NCI-H2227 treated with DMSO at 0.1 percent for 48 hours (cell line): ENCODE measurements around the gene ZNF385B.
A peak's percentile ranks its signal among the peaks of the same experiment; 100 is the strongest.
"Not testable (repeated sequence)": the region's sequence is repeated elsewhere in the genome, so short reads cannot be mapped to it uniquely, and the experiment has no call there.

Source experiments
- DNase-seq: peaks from one replicate; lab custom pipeline; 2025; lab: John Stamatoyannopoulos, UW

The ZNF385B gene

GRCh38 chr2:179861416-179862067 is at the start of gene ZNF385B:
ZNF385B (minus strand) TSS chr2:179861612.
- peak; percentile 62 for DNase-seq

GRCh38 chr2:179910735-179911113 is 49.3 kb upstream of the ZNF385B start:
- no peak for DNase-seq

DNA sequence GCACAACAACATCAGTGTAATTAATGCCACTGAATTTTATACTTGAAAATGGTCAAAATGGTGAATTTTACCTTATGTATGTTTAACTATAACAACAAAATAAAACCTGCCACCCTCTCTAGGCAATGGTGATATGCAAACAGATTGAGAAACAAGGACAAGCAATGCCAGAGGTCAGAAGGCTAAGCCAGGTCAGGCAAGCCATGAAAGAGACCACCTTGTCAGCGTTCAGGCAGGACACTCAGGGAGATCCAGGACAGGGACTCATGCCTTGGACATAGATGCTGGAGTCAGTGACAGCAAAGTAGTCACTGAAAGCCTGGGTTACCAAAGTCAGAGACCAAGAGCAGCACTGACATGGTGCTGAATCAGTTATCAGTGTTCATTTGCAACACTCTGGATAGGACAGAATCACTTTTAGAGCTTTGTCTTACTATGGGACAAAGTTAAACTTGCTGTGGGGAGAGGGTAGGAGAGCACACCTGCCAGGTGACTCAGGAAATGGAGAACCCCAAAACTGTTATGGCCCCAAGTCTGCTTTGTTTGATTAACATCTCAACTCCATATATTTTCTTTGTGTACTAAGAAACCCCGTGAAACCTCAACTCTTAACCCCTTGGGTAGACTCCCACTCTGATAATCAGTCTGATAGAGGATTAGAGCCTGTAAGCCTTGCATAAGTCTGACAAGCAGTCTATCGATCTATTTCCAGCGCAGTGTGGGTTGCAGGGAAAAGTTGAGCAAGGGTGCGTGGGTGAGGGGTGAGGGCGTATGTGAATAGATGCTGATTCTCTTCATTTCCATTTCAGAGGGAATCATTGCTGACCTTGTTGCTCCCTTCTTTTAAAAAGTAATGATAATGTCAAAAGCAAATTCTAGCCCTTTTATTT is 48.7 kb upstream of the ZNF385B start:
- DNase-seq, result no peak

DNA sequence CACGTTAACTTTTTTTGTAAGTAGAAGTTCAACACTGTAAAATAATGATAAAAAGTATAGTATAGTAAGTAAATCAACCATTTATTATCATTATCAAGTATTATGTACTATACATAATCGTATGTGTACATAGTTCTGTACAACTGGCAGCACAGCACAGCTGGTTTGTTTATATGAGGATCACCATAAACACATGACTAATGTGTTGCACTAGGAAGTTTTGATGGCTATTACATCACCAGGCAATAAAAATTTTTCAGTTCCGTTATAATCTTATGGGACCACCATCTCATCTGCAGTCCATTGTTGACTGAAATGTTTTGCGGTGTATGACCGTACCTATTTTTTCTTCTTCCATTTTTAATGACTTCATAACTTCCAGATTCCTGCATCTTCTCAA is 39.2 kb upstream of the ZNF385B start:
- DNase-seq, result no peak

DNA sequence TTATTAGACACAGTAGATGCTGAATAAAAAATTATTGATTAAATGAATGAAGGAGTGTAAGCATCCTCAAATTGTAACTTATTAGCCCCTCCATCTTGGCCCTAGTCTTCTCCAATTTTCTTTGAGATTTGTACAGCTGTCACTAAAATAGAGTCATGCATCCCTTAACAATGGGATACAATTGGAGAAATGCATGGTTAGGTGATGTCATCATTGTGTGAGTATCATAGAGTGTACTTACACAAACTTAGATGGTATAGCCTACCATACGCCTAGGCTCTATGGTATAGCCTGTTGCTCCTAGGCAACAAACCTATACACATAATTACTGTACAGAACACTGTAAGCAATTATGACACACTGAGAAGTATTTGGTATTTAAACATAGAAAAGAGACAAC is 38.3 kb upstream of the ZNF385B start:
- DNase-seq, result no peak

- no peak for DNase-seq
Measured at GRCh38 chr2:179898873-179899272, 37.5 kb upstream of the ZNF385B start.

DNA sequence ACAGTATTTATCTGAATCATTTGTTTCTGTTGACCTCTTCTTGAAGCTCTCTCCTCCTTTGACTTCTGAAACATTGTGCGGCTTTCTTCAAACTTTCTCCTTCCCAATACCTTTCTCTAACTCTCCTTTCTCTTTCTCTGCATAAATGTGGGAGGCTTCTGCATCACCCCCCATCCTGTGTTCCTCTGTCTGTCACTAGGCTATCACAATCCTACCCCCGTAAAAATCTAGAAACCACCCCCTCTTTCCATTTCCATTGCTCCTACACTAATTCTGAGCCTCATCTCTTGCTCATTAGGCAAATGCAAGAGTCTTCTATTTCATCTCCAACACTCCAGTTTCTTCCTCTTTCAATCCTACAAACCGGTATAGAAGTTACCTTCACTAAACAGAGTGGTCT is 32.2 kb upstream of the ZNF385B start:
- no peak for DNase-seq

DNA sequence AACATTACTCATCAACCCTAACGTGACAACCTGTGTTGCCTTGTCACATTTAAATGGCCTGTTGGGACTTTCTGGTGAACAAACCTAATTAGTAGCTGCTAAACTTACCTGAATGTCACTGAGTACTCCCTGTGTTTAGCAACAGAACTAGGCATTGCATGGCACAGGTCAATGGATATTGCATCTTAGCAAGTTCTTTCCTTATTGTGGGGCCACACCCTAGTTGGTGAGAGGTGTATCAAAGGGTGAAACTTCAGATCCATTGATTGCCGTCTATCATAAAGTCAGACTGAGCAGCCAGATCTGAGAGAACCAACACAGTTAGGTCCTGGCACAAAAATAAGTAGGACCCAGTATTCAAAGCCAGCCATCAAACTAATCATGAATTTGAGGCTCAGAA is 29.8 kb upstream of the ZNF385B start:
- no peak for DNase-seq

DNA sequence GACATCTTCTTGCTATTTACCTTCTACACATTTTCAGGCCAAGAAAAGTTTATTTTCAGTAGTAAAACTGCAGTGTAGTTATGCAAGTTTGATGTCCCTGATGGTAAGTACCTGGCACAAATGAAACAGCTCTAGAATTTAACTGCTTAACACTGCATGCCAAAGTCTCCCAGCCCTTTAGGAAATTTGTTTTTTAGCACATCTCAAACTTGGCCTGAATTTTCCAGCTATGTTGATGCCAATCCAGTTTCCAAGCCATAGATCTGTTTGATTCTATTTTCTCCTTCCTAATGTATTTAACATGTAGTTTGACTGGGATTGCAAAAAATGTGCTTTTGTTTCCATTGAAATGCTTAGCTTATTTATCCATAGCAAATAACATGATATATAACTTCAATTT is 29.3 kb upstream of the ZNF385B start:
- no peak for DNase-seq

DNA sequence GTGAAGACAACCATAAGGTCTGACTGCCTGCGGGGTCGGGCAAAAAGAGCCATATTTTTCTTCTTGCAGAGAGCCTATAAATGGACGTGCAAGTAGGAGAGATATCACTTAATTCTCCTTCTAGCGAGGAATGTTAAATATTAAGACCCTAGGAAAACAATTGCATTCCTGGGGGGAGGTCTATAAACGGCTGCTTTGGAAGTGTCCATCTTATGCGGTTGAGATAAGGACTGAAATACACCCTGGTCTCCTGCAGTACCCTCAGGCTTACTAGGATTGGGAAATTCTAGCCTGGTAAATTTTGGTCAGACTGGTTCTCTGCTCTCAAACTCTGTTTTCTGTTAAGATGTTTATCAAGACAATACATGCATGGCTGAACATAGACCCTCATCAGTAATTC is 27.2 kb upstream of the ZNF385B start:
- DNase-seq, result not testable (repeated sequence)

DNA sequence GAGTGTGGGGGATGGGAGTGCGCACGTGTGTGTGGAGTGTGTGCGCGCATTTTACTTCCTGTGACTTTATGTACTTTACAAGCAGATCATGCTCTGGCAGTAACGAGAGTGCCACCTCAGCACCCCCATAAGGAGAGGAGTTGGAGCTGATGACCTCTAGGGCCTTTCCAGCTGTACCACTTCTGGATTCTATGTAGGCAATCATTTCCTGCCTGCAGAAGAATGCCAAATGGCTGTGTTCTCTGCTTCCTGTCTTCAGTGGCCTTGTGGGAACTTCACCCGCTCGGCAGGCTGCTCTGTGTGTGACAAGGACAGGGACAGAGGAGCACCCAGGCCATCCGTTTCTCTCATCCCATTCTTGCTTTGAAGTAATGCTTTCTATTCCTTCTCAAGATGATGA is 22.8 kb upstream of the ZNF385B start:
- DNase-seq, result peak; percentile 4

DNA sequence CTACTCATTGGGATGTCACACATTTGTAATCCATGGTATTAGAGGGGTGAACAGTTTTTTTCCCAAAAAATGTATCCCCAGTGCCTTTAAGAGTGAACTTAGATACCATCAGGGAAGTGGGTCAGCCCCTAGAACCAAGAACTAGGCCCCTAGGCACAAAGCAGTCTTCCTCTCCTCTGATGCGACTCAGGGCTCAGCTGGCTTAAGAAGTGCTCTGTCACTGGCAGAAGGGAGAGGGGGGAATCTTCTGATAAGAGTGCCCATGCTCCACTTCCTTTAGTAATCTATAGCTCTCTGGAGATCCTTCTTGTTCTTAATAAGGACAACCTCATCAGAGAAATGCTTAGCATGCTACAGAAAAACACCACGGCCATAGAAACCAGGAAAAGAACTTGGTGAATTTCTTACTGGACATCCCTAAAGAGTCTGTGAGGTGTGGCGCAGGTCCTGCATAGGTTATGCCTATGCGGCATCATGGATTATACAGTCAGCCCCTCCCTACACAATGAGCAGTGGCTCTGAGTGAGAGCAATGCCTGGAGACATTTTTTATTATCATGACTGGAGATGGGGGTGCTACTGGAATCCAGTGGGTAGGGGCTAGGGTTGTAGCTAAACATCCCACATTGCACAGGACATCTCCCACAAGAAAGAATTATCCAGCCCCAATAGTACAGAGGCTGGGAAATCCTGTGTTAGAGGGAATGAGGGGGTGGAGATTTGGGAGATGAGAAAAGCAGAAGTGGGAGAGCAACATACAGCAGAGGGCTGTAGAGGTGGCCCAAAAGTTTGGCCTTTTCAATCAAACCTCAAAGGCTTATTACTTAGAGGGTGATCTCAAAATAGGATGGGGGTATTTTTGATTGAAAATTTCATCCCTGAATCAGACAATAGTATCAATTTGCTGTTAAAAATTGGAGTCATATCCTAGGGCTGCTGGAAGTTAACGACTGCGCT is 21.7 kb upstream of the ZNF385B start:
- no peak for DNase-seq

DNA sequence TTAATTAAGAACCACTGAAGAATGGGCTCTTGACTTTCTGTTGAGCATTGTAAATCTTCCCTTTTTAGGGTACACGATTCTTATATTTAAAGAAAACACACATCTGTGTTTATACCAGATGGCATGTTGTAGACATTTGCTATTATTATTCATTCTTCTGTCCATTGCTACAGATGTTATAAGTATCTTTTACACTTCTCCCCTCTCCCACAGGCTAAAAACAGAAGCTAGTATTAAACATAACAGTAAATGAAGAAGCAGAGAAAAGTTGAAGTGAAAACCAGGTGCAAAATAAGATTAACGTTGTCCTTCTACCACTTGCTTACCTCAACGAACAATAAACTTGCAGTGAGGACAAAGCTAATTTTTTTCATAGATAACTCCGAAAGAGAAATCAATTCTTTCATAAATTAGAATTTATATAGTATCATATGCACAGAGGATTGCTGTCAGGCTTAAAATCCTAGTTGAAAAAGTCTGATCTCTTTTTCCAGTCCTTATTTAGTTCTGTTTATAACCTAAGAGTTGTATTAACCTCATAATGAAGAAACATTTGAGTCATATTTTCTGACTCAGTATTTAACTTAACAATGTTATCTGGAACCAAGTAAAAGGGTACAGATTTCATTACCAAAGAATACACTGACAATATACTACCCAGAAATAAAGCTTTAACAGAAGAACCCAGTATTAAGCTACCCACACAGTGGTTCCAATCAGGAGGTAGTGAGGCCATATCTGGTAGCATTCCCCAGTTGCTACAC is 16.4 kb upstream of the ZNF385B start:
- no peak for DNase-seq

DNA sequence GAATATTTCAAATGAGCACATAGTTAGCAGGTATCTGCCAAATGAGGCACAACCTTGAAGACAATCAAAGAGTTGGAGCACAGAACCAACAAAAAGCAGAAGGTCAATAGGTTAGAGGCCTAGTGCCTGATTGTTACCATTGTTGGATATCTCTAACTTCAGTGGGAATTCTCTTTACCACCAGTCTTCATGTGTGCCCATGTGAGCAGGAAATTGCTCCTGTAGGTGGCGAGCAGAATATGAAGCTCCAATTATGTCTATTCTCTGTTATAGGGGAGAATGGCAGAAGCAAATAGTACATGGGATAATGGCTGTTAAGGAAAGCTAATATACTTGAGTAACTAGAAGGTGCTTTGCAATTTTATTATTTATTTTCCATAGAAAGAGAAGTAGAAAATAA is 14.9 kb upstream of the ZNF385B start:
- DNase-seq, result no peak

- DNase-seq, result no peak
Measured at GRCh38 chr2:179875864-179876263, 14.5 kb upstream of the ZNF385B start.

GRCh38 chr2:179862898-179863458 is 1.6 kb upstream of the ZNF385B start:
- no peak for DNase-seq

DNA sequence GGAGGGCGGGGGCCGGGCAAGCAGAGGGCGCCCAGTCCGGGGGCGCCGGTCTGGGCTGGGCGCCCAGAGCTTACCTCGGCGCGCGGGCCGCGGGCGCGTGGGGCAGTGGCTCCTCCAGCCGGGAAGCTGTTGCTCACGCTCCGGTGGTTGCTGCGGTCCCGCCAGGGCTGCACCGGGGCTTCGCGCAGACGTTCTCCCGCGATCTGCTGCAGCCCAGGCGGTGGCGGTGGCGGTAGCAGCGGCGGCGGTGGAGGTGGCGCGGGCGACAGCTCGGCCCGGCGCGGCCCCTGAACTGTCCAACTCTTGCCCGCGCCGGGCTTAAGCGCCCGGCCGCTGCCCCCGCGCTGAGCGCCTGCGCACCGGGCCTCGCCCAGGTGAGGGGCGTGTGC is 391 bp downstream of the ZNF385B start:
- no peak for DNase-seq

DNA sequence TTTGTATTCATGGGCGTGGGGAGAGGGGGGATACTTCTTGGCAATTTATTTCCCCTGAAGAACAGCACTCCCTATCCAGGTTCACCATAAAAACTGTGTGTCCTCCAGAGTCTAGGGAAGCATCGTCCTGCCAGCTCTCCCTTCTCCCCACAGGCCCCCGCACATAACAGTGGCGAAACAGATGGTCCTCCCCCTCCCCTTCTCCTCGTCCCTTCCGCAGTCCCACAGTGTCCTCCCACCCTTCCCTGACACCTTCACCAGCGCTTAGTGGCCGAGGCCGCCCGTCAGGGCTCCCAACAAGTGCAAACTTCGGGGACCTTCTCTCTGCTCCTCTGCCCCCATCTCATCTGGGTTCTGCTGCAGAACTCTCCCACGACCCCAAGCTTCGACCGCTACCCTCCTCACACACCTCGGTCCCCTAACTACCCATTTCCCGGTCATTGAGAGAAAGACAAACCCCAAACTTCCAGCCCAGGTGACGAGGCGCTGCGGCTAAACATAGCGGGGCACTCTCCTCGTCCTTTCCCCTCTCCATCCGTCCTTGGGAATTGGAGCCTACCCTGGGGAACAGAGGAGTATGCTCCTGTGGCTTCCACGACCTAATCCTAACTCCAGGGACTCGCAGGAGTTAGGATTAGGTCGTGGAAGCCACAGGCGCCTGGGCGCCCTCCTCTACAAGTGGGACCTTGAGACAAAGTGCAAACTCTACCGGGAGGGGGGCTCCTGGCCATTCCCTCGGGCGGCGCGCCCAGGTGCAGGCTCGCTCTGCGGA is 971 bp downstream of the ZNF385B start:
- DNase-seq, result no peak

- no peak for DNase-seq
Measured at GRCh38 chr2:179859523-179859922, 1.9 kb downstream of the ZNF385B start.

DNA sequence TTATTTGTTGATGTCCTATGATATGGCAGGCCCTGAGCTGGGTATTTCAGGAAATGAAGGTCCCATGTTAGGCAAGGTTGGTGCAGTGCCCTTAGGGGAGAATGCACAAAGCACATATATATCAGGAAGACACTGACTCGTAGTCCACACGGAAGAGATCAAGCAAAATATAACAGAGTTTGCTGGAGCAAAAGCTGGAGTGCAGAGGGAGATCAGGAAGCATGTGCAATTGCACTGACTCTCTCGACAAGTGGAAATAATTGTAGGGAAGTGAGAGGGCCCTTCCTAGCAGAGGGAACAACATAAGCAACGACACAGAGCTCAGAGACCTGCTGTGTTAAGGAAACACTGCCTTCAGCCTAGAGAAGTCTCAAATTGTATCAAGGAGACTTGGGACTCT is 4.2 kb downstream of the ZNF385B start:
- DNase-seq, result no peak

DNA sequence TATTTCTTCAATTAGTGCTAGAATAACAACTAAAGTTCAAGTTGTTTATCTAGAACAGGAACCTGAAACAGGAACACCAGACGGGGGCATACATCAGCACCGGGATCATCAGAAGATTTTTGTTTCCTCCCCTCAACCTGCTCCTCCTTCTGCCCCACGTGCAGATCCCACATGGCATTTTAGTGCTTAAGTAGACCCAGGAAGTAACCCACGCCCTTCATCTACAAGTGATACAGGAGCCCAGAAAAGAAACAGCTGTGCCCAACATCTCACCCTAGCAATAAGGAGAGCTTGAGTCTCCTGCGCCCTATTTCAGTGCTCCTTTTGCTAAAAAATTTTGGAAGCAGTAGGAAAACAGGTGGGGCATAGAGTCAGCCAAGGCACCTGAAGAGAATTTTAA is 5.2 kb downstream of the ZNF385B start:
- no peak for DNase-seq
